GM23338 (cell line): ENCODE measurements around the gene TRIM8.

Experiments used
- CREB1 ChIP-seq: fragments of 250-450 bp; sonication (Bioruptor Pico); IDR thresholded peaks from 2 replicates; pipeline ENCODE4 v1.5.0; 2020; ENCODE audit warnings: low read depth, mild to moderate bottlenecking, moderate library complexity
- EZH2 ChIP-seq: fragments of 200-600 bp; sonication (generic); IDR thresholded peaks from one replicate; pipeline ENCODE4 v1.8.0; 2017; ENCODE audit warnings: antibody characterized with exemption, mild to moderate bottlenecking, low read depth; ENCODE audit not compliant: unreplicated experiment
- EZH2phosphoT487 ChIP-seq: fragments of 200-600 bp; sonication (generic); IDR thresholded peaks from one replicate; pipeline ENCODE4 v1.8.1; 2018; ENCODE audit warnings: antibody characterized with exemption; ENCODE audit not compliant: unreplicated experiment
- JUNB ChIP-seq: IDR thresholded peaks from one replicate; pipeline ENCODE4 v1.6.1; 2016; ENCODE audit warnings: antibody characterized with exemption; ENCODE audit not compliant: unreplicated experiment
- NANOG ChIP-seq: IDR thresholded peaks from 2 replicates; pipeline ENCODE4 v1.6.1; 2016; ENCODE audit warnings: antibody characterized with exemption, borderline replicate concordance
- POLR2AphosphoS5 ChIP-seq: IDR thresholded peaks from 2 replicates; pipeline ENCODE4 v1.6.1; 2016; ENCODE audit warnings: antibody characterized with exemption, low read depth
- REST ChIP-seq: IDR thresholded peaks from one replicate; pipeline ENCODE4 v1.6.1; 2018; ENCODE audit warnings: antibody characterized with exemption; ENCODE audit not compliant: unreplicated experiment
- STAT1 ChIP-seq: IDR thresholded peaks from one replicate; pipeline ENCODE4 v1.6.1; 2016; ENCODE audit warnings: antibody characterized with exemption; ENCODE audit not compliant: unreplicated experiment
- ZNF114 ChIP-seq: fragments of 250-450 bp; sonication (Bioruptor Pico); IDR thresholded peaks from 2 replicates; pipeline ENCODE4 v1.5.0; 2020; ENCODE audit warnings: mild to moderate bottlenecking, moderate library complexity
- ZNF331 ChIP-seq: fragments of 250-450 bp; sonication (Bioruptor Pico); IDR thresholded peaks from 2 replicates; pipeline ENCODE4 v1.5.0; 2020; ENCODE audit warnings: low read depth, mild to moderate bottlenecking, moderate library complexity
- TF ChIP-seq, protein P1 (sequence below), 2 experiments: fragments of 200-600 bp in 1 of 2; sonication (generic) in 1 of 2; conservative IDR thresholded peaks; 2 replicates each; pipeline versions ENCODE4 v1.5.1 to v1.6.1; 2016 to 2017; ENCODE audit warnings: antibody characterized with exemption in 2 of 2, low read depth in 2 of 2, mild to moderate bottlenecking in 2 of 2, moderate library complexity in 1 of 2

GRCh38 chr10:102682981-102683380, 38.7 kb downstream of the TRIM8 start:
- TF ChIP-seq ZNF331 (CRISPR knock-in tag) = no peak
- TF ChIP-seq, protein P1, sequence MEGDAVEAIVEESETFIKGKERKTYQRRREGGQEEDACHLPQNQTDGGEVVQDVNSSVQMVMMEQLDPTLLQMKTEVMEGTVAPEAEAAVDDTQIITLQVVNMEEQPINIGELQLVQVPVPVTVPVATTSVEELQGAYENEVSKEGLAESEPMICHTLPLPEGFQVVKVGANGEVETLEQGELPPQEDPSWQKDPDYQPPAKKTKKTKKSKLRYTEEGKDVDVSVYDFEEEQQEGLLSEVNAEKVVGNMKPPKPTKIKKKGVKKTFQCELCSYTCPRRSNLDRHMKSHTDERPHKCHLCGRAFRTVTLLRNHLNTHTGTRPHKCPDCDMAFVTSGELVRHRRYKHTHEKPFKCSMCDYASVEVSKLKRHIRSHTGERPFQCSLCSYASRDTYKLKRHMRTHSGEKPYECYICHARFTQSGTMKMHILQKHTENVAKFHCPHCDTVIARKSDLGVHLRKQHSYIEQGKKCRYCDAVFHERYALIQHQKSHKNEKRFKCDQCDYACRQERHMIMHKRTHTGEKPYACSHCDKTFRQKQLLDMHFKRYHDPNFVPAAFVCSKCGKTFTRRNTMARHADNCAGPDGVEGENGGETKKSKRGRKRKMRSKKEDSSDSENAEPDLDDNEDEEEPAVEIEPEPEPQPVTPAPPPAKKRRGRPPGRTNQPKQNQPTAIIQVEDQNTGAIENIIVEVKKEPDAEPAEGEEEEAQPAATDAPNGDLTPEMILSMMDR (conservative IDR thresholded peaks at IDR 0.05; ENCODE audit: low read depth in 2 of 2) = no peak
- no peak for TF ChIP-seq CREB1
- no peak for TF ChIP-seq POLR2AphosphoS5
- TF ChIP-seq REST = no peak
- no peak for TF ChIP-seq EZH2
- TF ChIP-seq JUNB = no peak
- no peak for TF ChIP-seq EZH2phosphoT487
- TF ChIP-seq ZNF114 (CRISPR knock-in tag) = no peak
- no peak for TF ChIP-seq STAT1
- TF ChIP-seq NANOG = no peak
